GM21526 (cell line): ENCODE data around the gene STAB2.
"Not testable (repeated sequence)": the region's sequence is repeated elsewhere in the genome, so short reads cannot be mapped to it uniquely, and the experiment has no call there.

Experiments used
- ATAC-seq: cut with Tn5 transposase; IDR thresholded peaks from one replicate; pipeline ENCODE4 v1.9.1; 2021; ENCODE audit warnings: moderate library complexity; ENCODE audit not compliant: unreplicated experiment, low FRiP score

STAB2 gene

DNA sequence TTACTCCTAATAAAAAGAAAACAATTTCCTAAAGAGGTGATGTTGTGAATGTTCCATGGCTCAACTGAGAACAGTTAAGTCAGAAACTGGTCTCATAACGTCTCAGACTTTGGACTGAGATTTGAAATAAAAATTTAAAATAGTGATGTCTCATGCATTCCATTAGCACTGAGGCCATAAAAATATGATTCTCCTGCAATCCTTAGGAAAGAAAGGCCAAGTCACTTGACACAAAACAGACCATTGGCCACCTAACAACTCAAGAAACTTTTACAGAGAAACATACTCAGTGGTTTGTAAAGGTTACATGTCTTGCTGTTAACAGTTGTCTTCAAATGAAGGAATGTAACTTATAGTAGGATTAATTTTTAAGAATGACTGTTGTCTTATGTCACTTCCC, 58.1 kb downstream of the STAB2 start:
- ATAC-seq = no peak

DNA sequence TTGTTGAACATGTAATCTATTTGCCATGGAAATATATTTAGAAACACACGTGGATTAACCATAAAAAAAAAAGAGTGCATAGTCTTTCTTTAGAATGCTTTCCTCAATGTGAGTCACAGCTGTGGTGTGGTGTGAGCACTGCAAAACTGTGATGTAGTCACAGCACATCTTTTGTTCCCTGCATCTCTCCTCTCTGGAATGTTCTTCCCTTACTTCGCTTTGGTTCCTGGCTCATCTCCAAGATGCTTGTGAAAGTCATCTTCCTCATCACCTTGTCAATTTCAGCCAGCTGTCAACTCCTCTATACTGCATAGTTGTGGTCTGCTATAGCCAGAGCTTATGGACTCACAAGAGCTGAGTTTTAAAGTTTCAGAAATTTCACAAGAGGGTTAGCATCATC, 60.2 kb downstream of the STAB2 start:
- no peak for ATAC-seq

DNA sequence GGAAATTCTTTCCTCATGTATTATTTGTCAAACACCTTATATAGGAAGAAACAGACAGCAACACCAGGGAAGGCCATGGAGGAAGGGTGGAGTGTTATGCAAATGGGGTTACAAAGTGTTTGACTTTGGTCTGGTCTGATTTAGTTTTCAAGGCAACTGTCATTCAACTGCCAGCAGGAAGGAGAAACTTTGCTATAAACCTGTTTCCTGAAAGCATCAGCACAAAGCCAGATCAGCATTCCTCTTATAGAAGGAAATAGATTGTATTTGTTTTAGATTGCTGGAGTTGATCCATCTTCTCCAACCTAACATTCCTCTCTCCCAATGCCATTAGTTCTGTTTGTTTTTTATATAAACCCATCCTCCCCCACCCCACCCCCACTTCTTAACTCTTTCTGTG, 65.7 kb downstream of the STAB2 start:
- ATAC-seq = no peak

- ATAC-seq = not testable (repeated sequence)
Observed at GRCh38 chr12:103653568-103654173, 66.6 kb downstream of the STAB2 start.

- no peak for ATAC-seq
Observed at GRCh38 chr12:103654816-103655215, 67.7 kb downstream of the STAB2 start.

GRCh38 chr12:103656291-103656690, 69.2 kb downstream of the STAB2 start:
- ATAC-seq = no peak

DNA sequence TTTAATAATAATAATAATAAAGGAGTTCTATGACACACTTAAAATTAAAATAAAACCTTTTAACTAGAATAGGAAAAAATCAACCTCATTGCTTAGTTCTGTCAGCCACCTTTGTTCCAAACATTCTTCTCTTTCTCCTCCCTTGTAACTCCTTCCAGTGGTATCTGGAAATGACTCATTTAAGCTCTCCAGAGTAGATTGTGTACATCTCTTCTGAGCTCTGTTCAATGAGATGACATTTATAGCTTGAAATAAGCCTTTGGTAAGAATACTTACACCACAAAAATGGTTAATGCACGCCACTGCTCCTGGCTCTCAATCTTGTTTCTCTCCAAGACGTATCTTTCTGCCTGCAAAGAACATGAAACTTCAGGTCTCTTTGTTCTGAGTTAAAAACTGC, 70.3 kb downstream of the STAB2 start:
- ATAC-seq = no peak

- no peak for ATAC-seq
Observed at GRCh38 chr12:103664626-103665025, 77.6 kb downstream of the STAB2 start.

GRCh38 chr12:103665971-103666370, 78.9 kb downstream of the STAB2 start:
- ATAC-seq = no peak

- no peak for ATAC-seq
Observed at GRCh38 chr12:103667125-103667524, 80.1 kb downstream of the STAB2 start.

GRCh38 chr12:103668520-103668919, 81.4 kb downstream of the STAB2 start:
- no peak for ATAC-seq

- no peak for ATAC-seq
Observed at GRCh38 chr12:103671367-103671766, 84.3 kb downstream of the STAB2 start.

- ATAC-seq = no peak
Observed at GRCh38 chr12:103672401-103673119, 85.5 kb downstream of the STAB2 start.

DNA sequence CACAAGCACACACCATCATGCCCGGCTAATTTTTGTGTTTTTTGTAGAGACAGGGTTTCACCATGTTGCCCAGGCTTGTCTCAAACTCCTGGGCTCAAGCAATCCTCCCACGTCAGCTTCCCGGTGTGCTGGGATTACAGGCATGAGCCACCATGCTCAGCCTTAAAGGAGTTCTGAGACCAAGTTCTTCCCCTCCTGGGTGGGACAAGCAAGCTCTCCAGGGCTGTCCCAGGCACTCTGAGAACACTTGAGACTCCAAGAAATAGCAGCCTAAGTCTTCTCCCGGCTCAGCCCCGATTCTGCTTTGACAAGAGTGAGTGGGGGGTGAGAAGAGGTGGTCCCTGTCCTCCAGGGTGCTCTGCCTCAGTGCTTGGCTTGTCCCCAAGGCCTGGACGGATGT, 86.4 kb downstream of the STAB2 start:
- ATAC-seq = no peak

- ATAC-seq = no peak
Observed at GRCh38 chr12:103673891-103674375, 86.9 kb downstream of the STAB2 start.

DNA sequence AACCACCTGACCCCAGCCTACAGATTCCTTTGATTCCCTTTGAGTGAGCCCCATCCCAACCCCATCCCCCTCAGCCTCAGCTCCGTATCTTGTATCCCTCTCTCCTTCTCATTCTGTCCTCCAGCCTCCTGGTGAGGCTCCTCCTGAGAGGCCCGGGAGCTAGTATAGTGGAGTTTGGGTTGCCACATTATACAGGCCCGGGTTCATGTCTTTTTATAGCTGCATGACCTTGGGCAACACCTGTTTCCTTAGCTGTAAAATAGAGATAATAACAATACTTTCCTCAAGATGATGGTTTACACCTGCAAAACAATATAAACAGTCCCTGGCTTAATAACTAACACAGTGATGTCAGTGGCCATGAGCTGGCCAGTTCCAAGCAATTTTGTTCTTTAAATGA, 89.8 kb downstream of the STAB2 start:
- ATAC-seq = no peak

GRCh38 chr12:103677341-103677740, 90.3 kb downstream of the STAB2 start:
- no peak for ATAC-seq

DNA sequence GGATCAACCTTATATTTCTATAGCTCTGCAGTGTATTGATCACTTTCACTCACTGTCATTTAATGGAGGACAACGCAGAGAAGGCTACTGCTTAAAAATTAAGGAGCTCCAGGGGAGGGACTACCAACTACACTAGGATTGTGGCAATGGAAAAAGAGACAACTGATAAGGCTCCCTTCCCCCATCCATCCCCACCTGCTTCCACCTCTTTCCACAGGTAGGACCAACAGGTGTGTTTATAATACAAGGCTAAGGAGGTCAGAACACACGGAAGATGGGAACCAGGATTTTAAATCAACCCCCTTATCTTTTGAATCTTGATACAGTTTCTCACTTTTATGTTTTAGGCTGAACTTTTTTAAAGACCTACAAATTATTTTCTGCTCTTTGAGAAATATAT, 90.8 kb downstream of the STAB2 start:
- no peak for ATAC-seq

- no peak for ATAC-seq
Observed at GRCh38 chr12:103679421-103680170, 92.5 kb downstream of the STAB2 start.

GRCh38 chr12:103680591-103681141, 93.6 kb downstream of the STAB2 start:
- ATAC-seq = no peak

DNA sequence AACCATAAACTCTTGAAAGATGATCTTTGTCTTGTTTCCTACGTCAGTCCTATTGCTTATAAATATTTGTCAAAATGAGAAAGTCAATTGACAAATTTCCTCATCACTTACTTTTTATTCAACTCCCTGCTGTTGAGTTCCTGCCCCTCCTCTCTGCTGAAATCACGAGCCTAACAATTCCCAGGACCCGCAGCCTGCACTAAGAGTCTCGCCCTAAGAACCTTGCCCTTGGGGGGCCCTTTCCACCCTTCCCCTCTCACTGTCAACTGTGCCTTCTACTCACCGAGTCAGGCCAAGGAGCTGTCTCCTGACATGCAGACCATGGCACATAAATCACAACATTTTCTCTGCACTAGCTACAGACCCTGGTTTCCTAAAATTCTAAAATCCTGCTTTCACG, 99.0 kb downstream of the STAB2 start:
- no peak for ATAC-seq
